PC-9 (cell line): ENCODE measurements around the gene LAMTOR3. TPM values are rescaled to one million over a fixed set of nuclear protein-coding genes. Genes with fewer than 3 reads are reported as not detected.

ENCODE experiments used
- BruUV-seq: library from RNA; stranded (reverse); fragments of 400-500 nt; replicated peaks from 2 replicates; lab custom pipeline; 2021; lab: Mats Ljungman, UMichigan
- CTCF ChIA-PET: fragments of 300-600 bp; sonication (Branson Sonifier 250); formaldehyde crosslinking; loops from one replicate; lab custom pipeline; 2022; ENCODE audit warnings: antibody characterized with exemption; lab: Charles Lee
- POLR2A ChIA-PET: fragments of 300-600 bp; sonication (Branson Sonifier 250); formaldehyde crosslinking; loops from one replicate; lab custom pipeline; 2022; ENCODE audit warnings: antibody characterized with exemption; ENCODE audit not compliant: unreplicated experiment; lab: Charles Lee
- DNase-seq, 2 experiments: peaks; one replicate each; pipeline versions ENCODE4 v3.0.0 to v3.0.0-alpha.2; 2015 to 2022; ENCODE audit warnings: mixed read lengths in 1 of 2
- H2AFZ ChIP-seq: fragments of 200-600 bp; sonication (generic); 2 replicates; pipeline ENCODE4 v1.8.1; 2017; ENCODE audit warnings: antibody characterized with exemption
- H3F3A ChIP-seq: fragments of 200-600 bp; sonication (generic); 2 replicates; pipeline ENCODE4 v1.8.1; 2017; ENCODE audit warnings: antibody characterized with exemption, mild to moderate bottlenecking, low read depth; ENCODE audit not compliant: insufficient read depth
- H3K27ac ChIP-seq: fragments of 200-600 bp; sonication (generic); 2 replicates; pipeline ENCODE4 v1.6.1; 2016; ENCODE audit warnings: mixed run types
- H3K27me3 ChIP-seq: fragments of 200-600 bp; sonication (generic); 2 replicates; pipeline ENCODE4 v1.6.1; 2016; ENCODE audit warnings: low read depth, mixed run types; ENCODE audit not compliant: insufficient read depth
- H3K36me3 ChIP-seq: fragments of 200-600 bp; sonication (generic); 2 replicates; pipeline ENCODE4 v1.6.1; 2016; ENCODE audit warnings: low read depth, mixed run types
- H3K4me1 ChIP-seq: fragments of 200-600 bp; sonication (generic); replicated peaks from 2 replicates; pipeline ENCODE4 v1.6.1; 2016; ENCODE audit warnings: mixed run types; ENCODE audit not compliant: insufficient read depth
- H3K4me2 ChIP-seq: fragments of 200-600 bp; sonication (generic); 2 replicates; pipeline ENCODE4 v1.6.1; 2017; ENCODE audit warnings: mixed run types
- H3K4me3 ChIP-seq: fragments of 200-600 bp; sonication (generic); 2 replicates; pipeline ENCODE4 v1.6.1; 2016; ENCODE audit warnings: mixed run types
- H3K79me2 ChIP-seq: fragments of 200-600 bp; sonication (generic); 2 replicates; pipeline ENCODE4 v1.6.1; 2017; ENCODE audit warnings: low read depth, mixed run types
- H3K9me2 ChIP-seq: fragments of 200-600 bp; sonication (generic); 2 replicates; pipeline ENCODE4 v1.8.1; 2017; ENCODE audit warnings: mild to moderate bottlenecking; ENCODE audit not compliant: insufficient read depth
- H3K9me3 ChIP-seq: fragments of 200-600 bp; sonication (generic); 2 replicates; pipeline ENCODE4 v1.8.1; 2016; ENCODE audit warnings: low read depth; ENCODE audit not compliant: insufficient read depth
- H4K20me1 ChIP-seq: fragments of 200-600 bp; sonication (generic); 2 replicates; pipeline ENCODE4 v1.8.1; 2017; ENCODE audit not compliant: insufficient read depth
- EZH2 ChIP-seq: fragments of 200-600 bp; sonication (generic); IDR thresholded peaks from 2 replicates; pipeline ENCODE4 v1.8.0; 2017; ENCODE audit warnings: antibody characterized with exemption, low read depth
- intact Hi-C: fragments of 100-400 bp; cut with micrococcal nuclease; formaldehyde crosslinking; loops from one replicate; pipeline ENCODE4 v1.10.0; 2022; ENCODE audit not compliant: unreplicated experiment
- total RNA-seq: library from RNA; stranded (reverse); gene quantifications from 2 replicates; pipeline ENCODE4 v1.2.3, GENCODE V29; 2021
- TF ChIP-seq, protein P1 (sequence below): fragments of 200-600 bp; sonication (generic); conservative IDR thresholded peaks from 2 replicates; pipeline ENCODE4 v1.6.1; 2017; ENCODE audit warnings: mixed run types, antibody characterized with exemption, mild to moderate bottlenecking, moderate library complexity

The LAMTOR3 gene
- total RNA-seq, 1 experiment from 2014 or later: 17.4 TPM

DNA sequence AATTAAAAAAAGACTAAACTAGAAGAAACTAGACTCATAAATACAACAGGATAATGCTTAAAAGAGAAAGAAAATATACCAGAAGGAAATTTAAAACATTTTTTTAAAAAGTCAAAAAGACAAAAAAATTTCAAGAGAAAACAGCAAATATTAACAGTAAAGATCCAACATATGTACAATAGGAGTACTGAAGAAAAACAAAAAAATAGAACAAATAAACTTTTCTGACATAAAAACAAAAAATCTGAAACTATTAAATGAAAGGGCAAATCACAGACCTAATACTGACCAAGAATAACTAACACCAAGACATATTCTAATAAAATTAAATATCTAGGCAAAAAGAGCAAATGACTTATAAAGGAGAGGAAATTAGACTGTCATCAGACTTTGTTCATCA is 40.7 kb upstream of the LAMTOR3 start:
- Histone ChIP-seq H3K9me3 (peaks cover 13% of the 10 kb centered on the region), H2AFZ (no peak overlapping the region), H3K27me3 (no peaks in the 10 kb centered on the region), H3K4me3 (no peak overlapping the region), H3K9me2 (no peaks in the 10 kb centered on the region), H3K4me2 (no peak overlapping the region), H4K20me1 (peaks cover 11% of the 10 kb centered on the region), H3K4me1 (no peaks in the 10 kb centered on the region), H3F3A (peaks cover 6% of the 10 kb centered on the region; the same call in 1 of the 2 replicates), H3K27ac (no peak overlapping the region), H3K79me2 (peaks cover 88% of the 10 kb centered on the region), H3K36me3 (peaks cover 24% of the 10 kb centered on the region)
- intact Hi-C loops: no loop called here
- TF ChIP-seq, protein P1, sequence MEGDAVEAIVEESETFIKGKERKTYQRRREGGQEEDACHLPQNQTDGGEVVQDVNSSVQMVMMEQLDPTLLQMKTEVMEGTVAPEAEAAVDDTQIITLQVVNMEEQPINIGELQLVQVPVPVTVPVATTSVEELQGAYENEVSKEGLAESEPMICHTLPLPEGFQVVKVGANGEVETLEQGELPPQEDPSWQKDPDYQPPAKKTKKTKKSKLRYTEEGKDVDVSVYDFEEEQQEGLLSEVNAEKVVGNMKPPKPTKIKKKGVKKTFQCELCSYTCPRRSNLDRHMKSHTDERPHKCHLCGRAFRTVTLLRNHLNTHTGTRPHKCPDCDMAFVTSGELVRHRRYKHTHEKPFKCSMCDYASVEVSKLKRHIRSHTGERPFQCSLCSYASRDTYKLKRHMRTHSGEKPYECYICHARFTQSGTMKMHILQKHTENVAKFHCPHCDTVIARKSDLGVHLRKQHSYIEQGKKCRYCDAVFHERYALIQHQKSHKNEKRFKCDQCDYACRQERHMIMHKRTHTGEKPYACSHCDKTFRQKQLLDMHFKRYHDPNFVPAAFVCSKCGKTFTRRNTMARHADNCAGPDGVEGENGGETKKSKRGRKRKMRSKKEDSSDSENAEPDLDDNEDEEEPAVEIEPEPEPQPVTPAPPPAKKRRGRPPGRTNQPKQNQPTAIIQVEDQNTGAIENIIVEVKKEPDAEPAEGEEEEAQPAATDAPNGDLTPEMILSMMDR: no peak
- TF ChIP-seq EZH2: no peak
- BruUV-seq: no TSS peak
- ChIA-PET POLR2A (no interaction called here), CTCF (no interaction called here)
- no peak for DNase-seq

DNA sequence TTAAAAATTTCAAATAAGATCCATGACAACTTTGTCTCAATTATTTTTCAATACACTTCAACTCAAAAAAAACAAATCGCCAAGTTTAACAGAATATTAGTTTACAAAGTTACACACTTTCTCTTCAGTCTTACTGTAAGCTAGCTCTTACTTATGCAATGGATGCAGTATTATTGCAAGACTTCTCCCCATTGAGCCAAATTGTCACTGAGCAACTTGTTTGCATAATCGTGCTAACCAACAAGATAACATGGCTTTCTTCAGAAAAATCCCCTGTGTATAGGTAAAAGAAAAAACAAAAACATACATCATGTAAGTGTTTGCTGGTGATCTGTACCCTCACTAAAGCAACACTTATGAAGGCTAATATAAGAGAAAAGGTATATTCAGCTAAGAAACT is 33.3 kb upstream of the LAMTOR3 start:
- H3K79me2 ChIP-seq: peaks cover 39% of the 10 kb centered on the region
- H3K36me3 ChIP-seq: 0 out of 2 replicates have a peak, but pooled peaks cover 7% of the 10 kb centered on the region
- no peak overlapping the region for H3K4me3 ChIP-seq
- TF ChIP-seq EZH2: no peak
- TF ChIP-seq, protein P1: no peak
- H3K27me3 ChIP-seq: no peaks in the 10 kb centered on the region
- H4K20me1 ChIP-seq: peaks cover 7% of the 10 kb centered on the region
- no peaks in the 10 kb centered on the region for H3K9me2 ChIP-seq
- H3K4me1 ChIP-seq: no peaks in the 10 kb centered on the region
- H2AFZ ChIP-seq: no peak overlapping the region
- no peaks in the 10 kb centered on the region for H3F3A ChIP-seq
- CTCF ChIA-PET: no interaction called here
- intact Hi-C loops: no loop called here
- BruUV-seq: no TSS peak
- no peaks in the 10 kb centered on the region for H3K9me3 ChIP-seq
- H3K4me2 ChIP-seq: no peak overlapping the region
- POLR2A ChIA-PET: interaction anchor here (0.7 kb wide), 1 partner anchor 21 kb away, joined by 4 read pairs; no protein-coding TSS in a partner anchor
- H3K27ac ChIP-seq: no peak overlapping the region
- no peak for DNase-seq

DNA sequence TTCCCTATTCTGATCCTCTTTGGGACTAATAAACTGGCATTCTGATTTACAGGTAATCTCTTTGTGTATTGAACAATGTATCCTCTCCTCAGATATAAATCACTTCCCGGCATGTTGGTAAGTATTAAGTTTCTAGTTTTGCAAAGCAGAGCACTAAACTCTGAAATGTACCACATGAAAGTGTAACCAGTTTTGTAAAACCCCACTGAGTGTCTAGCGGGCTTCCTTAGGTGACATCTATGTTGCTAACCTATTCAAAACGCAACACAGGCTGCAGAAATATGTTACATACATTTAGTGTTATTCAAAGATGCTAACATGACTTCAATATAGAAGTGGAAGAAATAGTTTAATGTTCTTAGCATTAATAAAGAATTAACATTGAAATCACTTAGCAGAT is 26.9 kb upstream of the LAMTOR3 start:
- Histone ChIP-seq H3K9me2 (no peaks in the 10 kb centered on the region), H3K79me2 (peaks cover 7% of the 10 kb centered on the region; the same call in 1 of the 2 replicates), H3K4me2 (no peak overlapping the region), H3K4me1 (no peaks in the 10 kb centered on the region), H3K36me3 (peaks cover 18% of the 10 kb centered on the region; the same call in 1 of the 2 replicates), H3F3A (no peaks in the 10 kb centered on the region), H3K27me3 (no peaks in the 10 kb centered on the region), H3K9me3 (no peaks in the 10 kb centered on the region), H3K4me3 (no peak overlapping the region), H3K27ac (no peak overlapping the region), H2AFZ (no peak overlapping the region), H4K20me1 (peaks cover 5% of the 10 kb centered on the region; the same call in 1 of the 2 replicates)
- ChIA-PET CTCF (no interaction called here), POLR2A (no interaction called here)
- TF ChIP-seq, protein P1: no peak
- no peak for TF ChIP-seq EZH2
- intact Hi-C loops: no loop called here
- BruUV-seq: no TSS peak
- DNase-seq: no peak
